Suprapubic skin (tissue), 4 donors: Measurements from ENCODE around the gene RNF31. TPM values are rescaled to one million over a fixed set of nuclear protein-coding genes. Genes with fewer than 3 reads are reported as not detected.

ENCODE experiments used
- DNase-seq, 2 donors: peaks; one replicate each; pipeline ENCODE4 v3.0.0-alpha.2; 2019; ENCODE audit warnings: low spot score in 2 of 2
- H3K27ac ChIP-seq: fragments of 200-600 bp; sonication (generic); one replicate; pipeline ENCODE4 v1.5.1; 2019
- H3K27me3 ChIP-seq: fragments of 200-600 bp; sonication (generic); one replicate; pipeline ENCODE4 v1.5.1; 2019
- H3K36me3 ChIP-seq: fragments of 200-600 bp; sonication (generic); one replicate; pipeline ENCODE4 v1.5.1; 2019
- H3K4me1 ChIP-seq: fragments of 200-600 bp; sonication (generic); one replicate; pipeline ENCODE4 v1.5.1; 2019
- H3K4me3 ChIP-seq: fragments of 200-600 bp; sonication (generic); one replicate; pipeline ENCODE4 v1.5.1; 2019; ENCODE audit warnings: mild to moderate bottlenecking
- H3K9me3 ChIP-seq: fragments of 200-600 bp; sonication (generic); one replicate; pipeline ENCODE4 v1.5.1; 2019
- EP300 ChIP-seq: sonication (generic); formaldehyde crosslinking; IDR thresholded peaks from one replicate; pipeline ENCODE4 v1.6.1; 2017; ENCODE audit warnings: antibody characterized with exemption
- POLR2A ChIP-seq, 2 donors: fragments of 450-650 bp; IDR thresholded peaks; one replicate each; pipeline ENCODE4 v1.6.1; 2017; ENCODE audit warnings: antibody characterized with exemption in 2 of 2, mild to moderate bottlenecking in 2 of 2, moderate library complexity in 2 of 2
- POLR2AphosphoS5 ChIP-seq, 3 donors: sonication (generic); formaldehyde crosslinking; IDR thresholded peaks; one replicate each; pipeline ENCODE4 v1.6.1; 2017; ENCODE audit warnings: antibody characterized with exemption in 3 of 3
- WGBS: methylation state at CpG from one replicate; pipeline ENCODE4 v1.1.5; 2018; 5-methylcytosine and 5-hydroxymethylcytosine counted together
- total RNA-seq, 4 donors: library from RNA; depleted of rRNA; stranded (reverse); fragments of >200 nt; gene quantifications; one replicate each; pipeline ENCODE4 v1.1.0, GENCODE V29; 2016
- TF ChIP-seq, protein P1 (sequence below), 2 donors: fragments of 200-600 bp in 1 of 2; fragments of 450-650 bp in 1 of 2; sonication (generic) in 1 of 2; IDR thresholded peaks; one replicate each; pipeline ENCODE4 v1.5.1; 2016 to 2019; ENCODE audit warnings: antibody characterized with exemption in 2 of 2, mild to moderate bottlenecking in 1 of 2, moderate library complexity in 1 of 2

RNF31 gene
- total RNA-seq, 4 donors from 2014 or later, result 62.3 to 97.2 (median 70.6) TPM

DNA sequence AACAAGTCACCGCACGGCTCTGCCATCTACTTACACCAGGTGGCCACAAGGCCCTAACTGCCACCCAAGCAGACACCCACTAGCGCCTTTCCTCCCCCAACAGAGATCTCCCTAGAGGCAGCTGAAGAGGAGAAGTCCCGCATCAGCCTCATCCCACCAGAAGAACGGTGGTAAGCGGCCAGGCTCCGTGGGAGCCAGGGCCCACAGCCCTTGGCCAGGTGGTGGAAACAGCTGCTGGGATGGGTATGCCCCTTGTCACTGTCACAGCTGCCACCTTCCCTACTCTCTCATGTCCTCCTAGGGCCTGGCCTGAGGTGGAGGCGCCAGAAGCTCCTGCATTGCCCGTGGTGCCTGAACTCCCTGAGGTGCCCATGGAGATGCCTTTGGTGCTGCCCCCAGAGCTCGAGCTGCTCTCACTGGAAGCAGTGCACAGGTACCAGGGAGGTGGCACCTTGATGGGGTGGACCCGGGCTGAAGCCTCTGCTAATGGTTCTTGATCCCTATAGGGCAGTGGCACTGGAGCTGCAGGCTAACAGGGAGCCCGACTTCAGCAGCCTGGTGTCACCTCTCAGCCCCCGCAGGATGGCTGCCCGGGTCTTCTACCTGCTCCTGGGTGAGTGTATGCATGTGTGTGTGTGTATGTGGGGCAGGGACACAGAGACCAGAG lies 32.1 kb downstream of the RNF31 start:
- Histone ChIP-seq H3K9me3 (no peaks in the 10 kb centered on the region), H3K36me3 (peaks cover 80% of the 10 kb centered on the region), H3K4me1 (no peaks in the 10 kb centered on the region), H3K4me3 (no peak overlapping the region), H3K27ac (peak overlapping the region; percentile 13), H3K27me3 (no peaks in the 10 kb centered on the region)
- TF ChIP-seq POLR2AphosphoS5 (IDR thresholded peaks at IDR 0.05) (no peak), POLR2A (IDR thresholded peaks at IDR 0.05) (no peak), EP300 (no peak)
- TF ChIP-seq, protein P1, sequence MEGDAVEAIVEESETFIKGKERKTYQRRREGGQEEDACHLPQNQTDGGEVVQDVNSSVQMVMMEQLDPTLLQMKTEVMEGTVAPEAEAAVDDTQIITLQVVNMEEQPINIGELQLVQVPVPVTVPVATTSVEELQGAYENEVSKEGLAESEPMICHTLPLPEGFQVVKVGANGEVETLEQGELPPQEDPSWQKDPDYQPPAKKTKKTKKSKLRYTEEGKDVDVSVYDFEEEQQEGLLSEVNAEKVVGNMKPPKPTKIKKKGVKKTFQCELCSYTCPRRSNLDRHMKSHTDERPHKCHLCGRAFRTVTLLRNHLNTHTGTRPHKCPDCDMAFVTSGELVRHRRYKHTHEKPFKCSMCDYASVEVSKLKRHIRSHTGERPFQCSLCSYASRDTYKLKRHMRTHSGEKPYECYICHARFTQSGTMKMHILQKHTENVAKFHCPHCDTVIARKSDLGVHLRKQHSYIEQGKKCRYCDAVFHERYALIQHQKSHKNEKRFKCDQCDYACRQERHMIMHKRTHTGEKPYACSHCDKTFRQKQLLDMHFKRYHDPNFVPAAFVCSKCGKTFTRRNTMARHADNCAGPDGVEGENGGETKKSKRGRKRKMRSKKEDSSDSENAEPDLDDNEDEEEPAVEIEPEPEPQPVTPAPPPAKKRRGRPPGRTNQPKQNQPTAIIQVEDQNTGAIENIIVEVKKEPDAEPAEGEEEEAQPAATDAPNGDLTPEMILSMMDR (IDR thresholded peaks at IDR 0.05), result no peak
- DNase-seq, result peak in 1 of 2 donors; percentile 49
- 100% methylated on average over 6 of the region's 14 CpGs for WGBS

- peaks cover 87% of the 10 kb centered on the region for H3K36me3 ChIP-seq
- peak in 1 of 2 donors; percentile 56 for DNase-seq
- no peaks in the 10 kb centered on the region for H3K4me1 ChIP-seq
- no peak for TF ChIP-seq POLR2A (IDR thresholded peaks at IDR 0.05)
- TF ChIP-seq, protein P1 (IDR thresholded peaks at IDR 0.05), result no peak
- no peak for TF ChIP-seq EP300
- TF ChIP-seq POLR2AphosphoS5 (IDR thresholded peaks at IDR 0.05), result no peak
- H3K27me3 ChIP-seq, result no peaks in the 10 kb centered on the region
- peak overlapping the region; percentile 13 for H3K27ac ChIP-seq
- WGBS, result 62% methylated on average over 11 of the region's 18 CpGs
- no peak overlapping the region for H3K4me3 ChIP-seq
- no peaks in the 10 kb centered on the region for H3K9me3 ChIP-seq
Measured at GRCh38 chr14:24179961-24180796, 32.9 kb downstream of the RNF31 start.

- no peak overlapping the region for H3K4me3 ChIP-seq
- H3K9me3 ChIP-seq, result no peaks in the 10 kb centered on the region
- H3K36me3 ChIP-seq, result peaks cover 99% of the 10 kb centered on the region
- 88% methylated on average over 19 of the region's 19 CpGs for WGBS
- TF ChIP-seq EP300, result no peak
- no peak for TF ChIP-seq POLR2AphosphoS5 (IDR thresholded peaks at IDR 0.05)
- TF ChIP-seq POLR2A (IDR thresholded peaks at IDR 0.05), result no peak
- TF ChIP-seq, protein P1 (IDR thresholded peaks at IDR 0.05), result no peak
- no peaks in the 10 kb centered on the region for H3K4me1 ChIP-seq
- H3K27me3 ChIP-seq, result no peaks in the 10 kb centered on the region
- DNase-seq, result no peak
- no peak overlapping the region for H3K27ac ChIP-seq
Measured at GRCh38 chr14:24181371-24182077, 34.2 kb downstream of the RNF31 start.

DNA sequence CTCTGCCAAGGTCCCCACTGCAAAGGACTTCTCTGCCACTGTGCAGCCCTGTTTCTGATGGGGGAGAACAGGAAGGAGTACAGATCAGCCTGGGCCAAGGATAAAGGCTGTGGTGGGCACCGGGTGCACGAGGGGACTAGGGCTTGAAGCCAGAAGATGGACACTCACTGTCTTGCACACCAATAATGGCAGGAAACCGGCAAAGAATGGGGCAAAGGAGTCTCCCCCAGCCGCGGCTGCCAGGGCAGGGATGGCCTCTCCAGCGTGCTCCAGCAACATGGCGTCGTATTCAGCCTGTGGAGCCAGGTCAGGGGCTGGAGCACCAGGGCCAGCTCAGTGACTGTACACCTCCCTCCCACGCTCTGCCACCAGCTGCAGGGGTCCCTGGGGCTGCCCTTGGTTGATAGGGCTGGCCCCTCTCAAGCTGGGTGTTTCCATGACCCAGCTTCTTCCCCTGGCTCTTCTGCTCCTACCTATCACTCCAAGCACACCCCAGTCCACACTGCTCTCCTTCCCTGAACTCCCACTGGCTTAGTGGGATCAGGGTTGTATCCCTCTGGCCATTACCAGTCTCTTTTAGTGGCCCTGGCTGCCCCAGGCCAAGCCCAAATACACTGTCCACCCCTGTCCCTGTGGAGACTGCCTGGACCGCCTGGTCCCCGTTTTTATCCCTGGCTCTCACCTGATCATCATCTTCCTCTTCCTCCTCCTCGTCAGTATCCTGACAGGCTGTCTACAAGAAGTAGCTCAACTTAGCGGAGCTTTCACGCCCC lies 35.0 kb downstream of the RNF31 start:
- peaks cover 93% of the 10 kb centered on the region for H3K36me3 ChIP-seq
- H3K27me3 ChIP-seq, result no peaks in the 10 kb centered on the region
- no peaks in the 10 kb centered on the region for H3K9me3 ChIP-seq
- H3K4me1 ChIP-seq, result peaks cover 4% of the 10 kb centered on the region
- 92% methylated on average over 13 of the region's 14 CpGs for WGBS
- no peak overlapping the region for H3K4me3 ChIP-seq
- H3K27ac ChIP-seq, result no peak overlapping the region
- no peak for DNase-seq
- TF ChIP-seq EP300 (no peak), POLR2AphosphoS5 (IDR thresholded peaks at IDR 0.05) (no peak), POLR2A (IDR thresholded peaks at IDR 0.05) (no peak)
- TF ChIP-seq, protein P1 (IDR thresholded peaks at IDR 0.05), result no peak
